T-helper 9 cell (primary cell): Measurements from ENCODE around the gene SLC43A1.

Experiments used
- DNase-seq: peaks from one replicate; pipeline ENCODE4 v3.0.0-alpha.2; 2020

The SLC43A1 gene

DNA sequence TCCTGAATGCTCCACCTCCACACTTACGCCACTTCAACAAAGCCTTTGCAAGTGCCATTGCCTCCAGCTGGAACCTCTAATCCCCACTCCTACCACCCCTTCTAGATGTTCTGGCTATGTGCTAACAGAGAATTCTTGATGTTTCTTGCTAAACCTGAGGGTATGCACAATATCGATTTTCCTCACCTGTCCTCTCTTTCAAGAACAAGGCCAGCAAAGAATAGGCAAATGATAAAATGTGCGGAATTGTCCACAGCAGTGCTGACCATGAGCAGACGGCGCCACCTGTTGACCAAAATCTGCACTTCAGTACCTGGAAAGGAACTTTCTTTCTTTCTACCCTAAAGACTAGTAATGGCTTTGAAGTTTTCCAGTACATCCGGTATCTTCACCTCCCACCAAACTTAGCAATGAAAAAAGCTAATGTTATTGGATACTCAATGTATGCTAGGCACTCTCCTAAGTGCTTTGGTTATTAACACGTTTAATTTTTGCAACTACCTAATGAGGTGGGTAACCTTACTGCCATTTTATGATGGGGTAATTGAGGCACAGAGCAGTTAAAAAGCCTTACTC is 11.6 kb upstream of the SLC43A1 start:
- DNase-seq: peak; percentile 76

- DNase-seq: no peak
Observed at GRCh38 chr11:57523419-57523818, 7.9 kb upstream of the SLC43A1 start.

DNA sequence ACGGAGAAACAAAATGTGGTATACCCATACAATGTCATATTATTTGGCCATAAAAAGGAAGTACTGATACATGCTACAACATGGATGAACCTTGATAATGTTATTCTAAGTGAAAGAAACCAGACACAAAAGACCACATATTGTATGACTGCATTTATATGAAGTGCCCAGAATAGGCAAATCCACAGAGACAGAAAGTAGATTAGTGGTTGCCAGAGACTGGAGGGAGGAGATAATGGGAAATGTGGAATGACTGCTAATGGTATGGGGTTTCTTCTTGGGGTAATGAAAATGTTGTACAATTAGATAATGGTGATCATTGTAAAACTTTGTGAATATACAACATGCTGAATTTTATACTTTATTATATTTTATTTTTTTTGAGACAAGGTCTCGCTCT is 5.6 kb upstream of the SLC43A1 start:
- no peak for DNase-seq

DNA sequence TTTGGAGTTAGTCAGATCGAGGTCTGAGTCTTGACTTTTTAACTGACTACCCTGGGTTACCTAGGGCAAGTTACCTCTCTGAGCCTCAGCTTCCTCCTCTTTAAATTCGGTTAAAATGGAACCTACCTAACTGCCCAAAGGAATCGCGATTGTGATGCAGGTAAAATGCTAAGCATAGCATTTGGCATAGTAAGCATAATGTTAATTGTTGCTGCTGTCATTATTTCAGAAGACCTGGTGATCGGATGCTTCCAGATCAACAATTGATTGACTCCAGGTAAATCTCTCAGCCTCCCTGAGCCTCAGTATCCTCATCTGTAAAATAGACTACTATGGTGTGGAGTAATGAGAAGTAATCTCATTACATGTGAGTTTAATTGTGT is 550 bp upstream of the SLC43A1 start:
- no peak for DNase-seq

GRCh38 chr11:57514538-57515331 is 767 bp downstream of the SLC43A1 start:
- peak; percentile 39 for DNase-seq

GRCh38 chr11:57513911-57514537 is 1.5 kb downstream of the SLC43A1 start:
- peak; percentile 9 for DNase-seq

GRCh38 chr11:57513452-57513795 is 2.1 kb downstream of the SLC43A1 start:
- no peak for DNase-seq

DNA sequence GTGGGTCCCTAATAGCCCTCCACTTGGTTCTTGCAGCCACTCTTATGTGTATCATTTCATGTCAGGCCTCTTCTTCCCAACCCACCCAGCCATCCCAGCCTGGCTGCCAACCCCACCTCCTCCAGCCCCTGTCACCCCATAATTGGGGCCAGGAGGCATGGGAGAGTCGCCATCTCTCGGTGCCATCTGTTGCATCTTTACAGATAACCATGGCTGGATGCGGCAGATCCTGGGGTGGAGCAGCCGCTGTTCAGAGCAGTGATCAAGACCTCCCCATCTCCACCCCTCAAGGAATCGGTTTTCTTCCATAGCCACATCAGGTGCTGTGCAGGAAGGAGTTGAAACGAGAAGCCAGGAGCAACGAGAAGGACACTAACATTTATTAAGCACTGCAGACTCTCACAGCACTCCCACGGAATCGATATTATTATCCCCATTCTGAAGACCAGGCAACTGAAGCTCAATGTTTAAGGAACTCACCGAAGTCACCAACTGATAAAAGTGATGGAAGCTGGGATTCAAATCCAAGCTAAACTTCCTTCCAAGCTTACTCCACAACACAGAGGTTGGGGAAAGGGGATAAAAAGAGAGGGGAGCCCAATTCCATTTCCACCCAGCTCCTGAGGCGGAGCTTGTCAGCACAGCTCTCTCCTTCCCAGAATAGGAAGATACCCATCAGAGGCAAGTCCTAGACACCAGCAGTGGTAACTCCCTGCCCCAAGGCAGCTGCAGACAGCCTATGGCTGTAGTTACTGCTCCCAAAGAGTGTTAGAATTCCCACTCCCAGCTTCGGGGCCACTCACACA is 2.7 kb downstream of the SLC43A1 start:
- DNase-seq: no peak

DNA sequence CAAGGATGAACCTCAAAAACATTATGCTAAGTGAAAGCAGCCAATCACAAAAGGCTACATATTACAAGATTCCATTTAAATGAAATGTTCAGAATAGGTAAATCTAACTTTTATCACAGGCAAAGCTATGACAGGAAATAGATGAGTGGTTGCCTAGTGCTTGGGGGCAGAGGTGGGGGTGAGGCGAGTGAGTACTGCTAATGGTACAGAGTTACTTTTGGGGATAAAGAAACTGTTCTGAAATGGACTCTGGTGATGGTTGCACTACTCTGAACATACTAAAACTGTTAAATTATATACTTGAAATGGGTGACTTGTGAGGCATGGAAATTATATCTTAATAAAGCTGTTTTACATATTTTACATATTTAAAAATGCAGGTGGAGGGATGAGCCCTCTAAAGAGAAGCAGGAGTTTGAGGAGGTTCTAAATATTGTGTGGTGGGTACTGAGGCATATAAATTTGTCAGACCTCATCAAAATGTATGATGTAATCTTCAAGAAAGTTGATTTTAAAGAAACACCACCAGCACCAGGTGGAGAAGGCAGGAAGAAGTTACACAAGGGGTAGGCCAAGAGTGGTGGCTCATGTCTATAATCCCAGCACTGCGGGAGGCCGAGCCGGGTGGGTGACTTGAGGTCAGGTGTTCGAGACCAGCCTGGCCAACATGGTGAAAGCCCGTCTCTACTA is 3.6 kb downstream of the SLC43A1 start:
- no peak for DNase-seq

DNA sequence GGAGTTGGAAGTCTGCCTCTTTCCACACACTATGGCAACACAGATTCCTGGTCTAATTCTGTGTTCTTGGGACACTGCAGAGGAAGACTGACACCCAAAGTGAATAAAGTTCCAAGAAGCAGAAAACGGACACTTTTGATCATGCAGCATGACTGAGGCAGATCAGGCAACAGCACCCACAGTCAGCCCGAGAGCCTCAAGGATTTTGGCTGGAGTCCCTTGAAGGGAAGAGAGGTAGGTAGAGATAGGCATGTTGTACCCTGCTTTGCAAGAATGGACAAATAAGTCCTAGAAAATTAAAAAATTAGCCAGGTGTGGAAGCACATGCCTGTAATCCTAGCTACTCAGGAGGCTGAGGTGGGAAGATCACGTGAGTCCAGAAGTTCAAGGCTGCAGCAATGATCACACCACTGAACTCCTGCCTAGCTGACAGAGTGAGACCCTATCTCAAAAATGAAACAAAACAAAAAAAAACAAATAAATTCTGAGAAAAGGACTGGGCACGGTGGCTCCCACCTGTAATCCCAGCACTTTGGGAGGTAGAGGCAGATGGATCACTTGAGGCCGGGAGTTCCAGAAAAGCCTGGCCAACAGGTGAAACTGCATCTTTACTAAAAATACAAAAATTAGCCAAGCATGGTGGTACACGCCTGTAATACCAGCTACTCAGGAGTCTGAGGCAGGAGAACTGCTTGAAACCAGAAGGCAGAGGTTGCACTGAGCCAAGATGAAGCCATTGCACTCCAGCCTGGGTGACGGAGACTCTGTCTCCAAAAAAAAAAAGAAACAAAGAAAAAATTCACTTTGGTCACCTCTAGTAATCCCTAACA is 6.9 kb downstream of the SLC43A1 start:
- DNase-seq: no peak

- no peak for DNase-seq
Observed at GRCh38 chr11:57506522-57506921, 9.0 kb downstream of the SLC43A1 start.

- DNase-seq: no peak
Observed at GRCh38 chr11:57504511-57504910, 11.0 kb downstream of the SLC43A1 start.

DNA sequence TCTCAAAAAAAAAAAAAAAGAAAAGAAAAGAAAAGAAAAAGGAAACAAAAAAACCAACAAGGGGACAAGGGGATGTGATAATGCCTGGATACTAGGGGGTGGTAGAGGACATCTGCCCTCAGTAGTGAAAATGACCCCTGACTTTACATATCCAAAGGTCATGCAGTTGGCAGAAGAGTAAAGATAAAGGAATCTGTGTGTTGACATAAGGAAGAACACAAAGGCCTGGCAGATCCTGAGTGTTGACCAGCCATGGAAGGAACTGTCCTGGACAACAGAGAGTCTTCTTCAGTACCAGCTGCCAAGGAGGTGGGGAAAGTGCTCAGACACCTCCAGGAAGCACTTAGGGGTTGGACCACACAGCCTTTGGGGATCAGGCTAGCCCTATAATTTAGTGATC is 12.6 kb downstream of the SLC43A1 start:
- DNase-seq: no peak

- no peak for DNase-seq
Observed at GRCh38 chr11:57502376-57502775, 13.1 kb downstream of the SLC43A1 start.

DNA sequence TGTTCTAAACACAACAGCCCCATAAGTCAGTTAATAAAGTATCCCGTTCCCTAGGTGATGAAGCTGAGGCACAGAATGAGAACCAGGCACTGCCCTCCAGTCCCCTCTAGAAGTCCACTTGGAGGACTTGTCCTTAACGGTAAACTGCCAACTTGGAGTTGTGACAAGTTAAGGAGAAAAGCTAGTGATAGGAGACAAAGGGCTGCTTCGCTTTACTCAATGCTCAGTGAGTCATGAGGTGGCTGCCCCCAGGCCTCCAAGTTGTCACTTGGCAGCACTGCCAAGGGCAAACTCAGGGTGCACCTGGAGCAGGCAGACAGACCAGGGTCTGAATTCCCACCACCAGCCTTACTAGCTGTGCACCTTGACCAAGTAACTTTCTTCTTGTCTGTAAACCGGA is 13.5 kb downstream of the SLC43A1 start:
- no peak for DNase-seq

GRCh38 chr11:57500926-57501325 is 14.6 kb downstream of the SLC43A1 start:
- no peak for DNase-seq

DNA sequence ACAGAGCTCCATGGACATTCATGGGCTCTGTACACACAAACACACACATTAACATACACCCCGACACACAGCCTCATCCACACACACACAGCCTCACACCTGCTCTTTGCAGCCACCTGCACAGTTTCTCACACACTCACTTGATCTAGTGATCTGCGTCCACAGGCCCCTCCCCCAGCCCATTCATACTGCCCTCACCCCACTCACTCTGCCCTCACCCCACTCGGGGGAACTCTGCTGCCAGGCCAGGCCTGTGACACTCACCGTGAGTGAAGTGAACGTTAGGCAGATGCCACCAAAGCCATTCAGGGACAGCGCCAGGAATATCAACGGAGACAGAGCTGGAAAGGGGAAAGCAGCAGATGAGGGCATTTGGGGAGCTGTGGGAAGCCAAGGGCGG is 15.0 kb downstream of the SLC43A1 start:
- no peak for DNase-seq

DNA sequence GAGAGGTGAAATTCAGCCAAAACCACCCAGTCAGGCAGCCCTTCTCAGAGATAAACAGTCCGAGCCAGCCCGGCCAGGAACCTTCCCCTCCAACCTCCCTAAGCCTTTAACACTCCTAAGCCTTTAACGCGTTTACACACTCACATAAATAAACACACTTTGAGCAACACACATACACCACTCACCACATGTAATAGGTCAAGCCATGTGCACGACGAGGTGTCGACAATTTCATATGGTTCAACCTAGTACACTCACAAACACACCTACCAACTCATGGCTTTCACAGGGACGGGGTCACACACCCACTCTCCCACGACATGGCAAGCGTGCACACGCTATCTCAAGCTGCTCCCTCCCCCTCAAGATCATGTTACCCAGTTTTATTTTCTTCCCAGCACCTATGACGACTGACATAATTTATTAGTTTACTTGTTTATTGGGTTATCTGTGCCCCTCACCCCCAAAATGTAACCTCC is 15.5 kb downstream of the SLC43A1 start:
- no peak for DNase-seq

GRCh38 chr11:57499413-57499982 is 16.0 kb downstream of the SLC43A1 start:
- DNase-seq: no peak

DNA sequence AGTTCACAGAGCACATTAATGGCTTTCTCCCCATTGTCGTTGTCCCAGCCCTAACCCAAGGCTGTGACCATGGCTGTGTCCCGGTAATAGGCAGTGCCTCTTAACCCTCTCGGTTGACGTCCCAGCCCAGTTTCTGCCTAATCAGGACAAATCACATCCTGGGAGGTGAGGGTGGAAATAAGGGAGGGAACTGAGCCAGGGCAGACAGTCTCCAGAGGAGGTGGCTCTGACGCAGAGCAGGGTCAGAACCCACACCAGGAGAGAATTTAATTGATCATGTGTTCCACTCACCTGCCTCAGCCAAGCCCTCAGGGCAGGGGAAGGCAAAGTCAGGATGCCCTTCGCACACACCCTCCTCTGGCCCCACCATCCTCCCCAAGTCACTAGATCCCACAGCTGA is 17.0 kb downstream of the SLC43A1 start:
- DNase-seq: no peak
